NCI-H2107 treated with DMSO at 0.1 percent for 48 hours (cell line): Measurements from ENCODE around the gene THRAP3.

Source experiments
- DNase-seq: peaks from one replicate; lab custom pipeline; 2025; ENCODE audit not compliant: unreplicated experiment; lab: John Stamatoyannopoulos, UW

Gene THRAP3

DNA sequence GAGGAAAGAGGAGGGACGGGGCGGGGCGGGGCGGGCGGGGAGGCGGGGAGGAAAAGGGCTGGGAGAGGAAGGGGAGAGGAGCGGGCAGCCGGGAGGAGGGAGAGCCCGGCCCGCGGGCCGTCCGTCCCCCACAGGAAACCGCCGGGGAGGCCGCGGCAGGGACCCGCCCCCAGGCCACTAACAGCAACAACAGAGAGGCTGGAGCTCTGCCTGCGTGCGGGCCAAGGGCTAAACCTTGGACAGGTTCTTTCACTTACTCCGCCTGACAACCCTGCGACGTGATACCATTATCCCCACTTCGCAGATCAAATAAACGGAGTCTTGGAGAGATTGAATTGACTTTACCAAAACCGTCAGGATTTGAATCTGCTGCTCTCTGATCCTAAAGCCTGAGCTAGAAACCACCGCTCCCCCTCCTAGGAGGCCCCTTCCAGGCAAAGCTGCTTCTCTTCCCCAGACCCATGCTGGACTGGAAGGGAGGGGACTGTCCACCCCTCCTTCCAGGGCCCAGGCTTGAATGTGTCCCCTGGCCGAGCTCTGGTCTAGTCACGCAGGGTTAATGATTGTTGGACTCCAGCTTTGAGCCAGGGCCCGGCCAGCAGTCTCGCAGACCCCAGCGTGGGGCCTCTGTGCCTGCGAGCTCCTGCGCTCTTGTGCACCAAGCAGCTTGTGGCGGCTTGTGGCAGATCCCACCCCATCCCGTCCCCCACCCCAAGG lies 99.6 kb downstream of the THRAP3 start, which contains the start of gene EVA1B:
Gene EVA1B, minus strand, starts transcription at position 10 of the 717 bp plus-strand sequence. CDS start 608 bp downstream, outside the sequence.
- no peak for DNase-seq

- no peak for DNase-seq
Observed at GRCh38 chr1:36324353-36324703, 100.1 kb downstream of the THRAP3 start.

DNA sequence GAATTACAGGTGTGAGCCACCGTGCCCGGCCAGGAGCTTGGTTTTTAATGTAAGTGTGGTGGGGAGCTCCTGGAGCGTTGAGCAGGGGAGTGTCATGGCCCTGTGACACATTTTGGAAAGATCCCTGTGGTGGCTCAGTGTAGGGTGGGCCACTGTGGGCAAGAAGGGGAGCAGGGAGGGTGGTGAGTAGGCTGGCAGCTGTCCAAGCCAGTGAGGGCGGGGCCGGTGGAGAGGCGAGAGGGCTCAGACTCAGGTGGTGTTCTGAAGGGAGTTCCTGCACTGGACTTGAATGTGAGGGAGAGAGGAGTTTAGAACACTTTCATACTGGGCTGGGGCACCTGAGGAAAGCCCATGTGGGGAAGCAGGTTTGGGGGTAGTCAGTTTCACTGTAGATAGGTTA lies 102.3 kb downstream of the THRAP3 start:
- no peak for DNase-seq

DNA sequence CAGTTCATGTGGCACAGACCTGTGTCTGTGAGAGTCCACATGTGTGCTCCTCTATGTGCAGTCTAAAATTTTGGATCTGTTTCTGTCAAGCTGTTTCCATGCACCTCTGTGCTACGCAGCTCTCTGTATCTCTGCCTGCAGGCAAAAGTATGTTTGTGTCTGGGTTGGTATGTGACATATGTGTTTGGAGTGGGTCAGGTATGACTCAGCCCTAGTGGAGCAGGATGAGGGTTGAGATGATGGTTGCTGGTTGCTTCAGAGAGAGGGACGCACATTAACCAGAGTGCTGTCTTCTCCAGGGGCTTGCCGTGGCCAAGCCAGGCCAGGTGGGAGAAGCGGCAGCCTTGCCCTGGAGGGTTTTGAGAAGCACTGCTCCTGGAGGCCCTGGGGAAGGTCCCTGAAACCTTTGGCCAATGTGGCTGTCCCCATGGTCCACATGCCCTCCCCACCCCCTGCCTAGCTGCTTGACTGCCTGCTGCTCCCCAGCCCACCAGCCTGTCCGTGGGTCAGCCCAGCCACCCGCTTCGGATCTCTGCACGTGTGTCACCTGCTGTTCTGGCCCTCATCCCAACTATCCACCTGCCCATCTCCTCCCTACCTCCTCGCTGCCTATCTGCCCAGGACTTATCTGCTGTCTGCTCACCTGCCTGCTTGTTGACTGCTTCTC lies 103.3 kb downstream of the THRAP3 start:
- DNase-seq = no peak

GRCh38 chr1:36328088-36328480 lies 103.8 kb downstream of the THRAP3 start:
- DNase-seq = no peak

- no peak for DNase-seq
Observed at GRCh38 chr1:36328713-36329112, 104.5 kb downstream of the THRAP3 start.

DNA sequence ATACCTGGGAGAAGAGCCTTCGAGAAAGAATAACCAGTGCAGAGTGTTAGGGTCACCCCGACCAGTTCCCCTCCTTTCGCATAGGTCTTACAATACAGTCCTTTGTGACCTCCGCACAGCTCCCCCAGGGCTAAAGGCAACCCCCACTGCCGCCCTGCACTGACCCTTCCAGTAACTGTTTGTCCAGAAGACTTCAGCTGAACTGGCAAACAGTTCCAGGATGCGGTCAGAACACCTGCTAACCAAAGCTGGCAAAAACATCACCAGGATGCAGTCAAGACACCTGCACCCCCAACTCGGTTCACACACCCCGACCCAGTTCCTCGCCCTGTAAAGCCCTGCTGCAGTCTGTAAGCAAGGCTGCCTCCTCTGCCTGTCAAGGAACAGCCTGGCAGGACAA lies 105.6 kb downstream of the THRAP3 start:
- DNase-seq = no peak

DNA sequence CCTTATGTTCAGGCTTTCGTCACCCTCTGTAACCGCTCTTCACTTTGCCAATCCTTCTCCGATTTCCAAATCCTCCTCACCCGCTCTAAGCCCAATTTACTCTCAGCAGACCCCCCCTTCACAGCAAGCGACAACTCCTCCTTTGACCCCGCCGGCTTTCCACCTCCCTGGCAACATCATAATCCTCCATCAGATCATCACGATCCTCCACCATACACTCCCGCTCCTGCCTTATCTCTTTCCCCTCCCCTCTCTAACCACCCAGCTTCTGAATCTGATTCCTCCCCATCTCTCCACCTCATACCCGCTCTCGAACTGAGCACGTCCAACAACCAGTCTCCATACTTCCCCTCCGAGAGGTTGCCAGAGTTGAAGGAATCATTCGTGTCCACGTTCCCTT lies 106.7 kb downstream of the THRAP3 start:
- DNase-seq = no peak

GRCh38 chr1:36337830-36338229 lies 113.6 kb downstream of the THRAP3 start:
- no peak for DNase-seq

- DNase-seq = no peak
Observed at GRCh38 chr1:36339215-36339614, 115.0 kb downstream of the THRAP3 start.

- no peak for DNase-seq
Observed at GRCh38 chr1:36339615-36340014, 115.4 kb downstream of the THRAP3 start.

DNA sequence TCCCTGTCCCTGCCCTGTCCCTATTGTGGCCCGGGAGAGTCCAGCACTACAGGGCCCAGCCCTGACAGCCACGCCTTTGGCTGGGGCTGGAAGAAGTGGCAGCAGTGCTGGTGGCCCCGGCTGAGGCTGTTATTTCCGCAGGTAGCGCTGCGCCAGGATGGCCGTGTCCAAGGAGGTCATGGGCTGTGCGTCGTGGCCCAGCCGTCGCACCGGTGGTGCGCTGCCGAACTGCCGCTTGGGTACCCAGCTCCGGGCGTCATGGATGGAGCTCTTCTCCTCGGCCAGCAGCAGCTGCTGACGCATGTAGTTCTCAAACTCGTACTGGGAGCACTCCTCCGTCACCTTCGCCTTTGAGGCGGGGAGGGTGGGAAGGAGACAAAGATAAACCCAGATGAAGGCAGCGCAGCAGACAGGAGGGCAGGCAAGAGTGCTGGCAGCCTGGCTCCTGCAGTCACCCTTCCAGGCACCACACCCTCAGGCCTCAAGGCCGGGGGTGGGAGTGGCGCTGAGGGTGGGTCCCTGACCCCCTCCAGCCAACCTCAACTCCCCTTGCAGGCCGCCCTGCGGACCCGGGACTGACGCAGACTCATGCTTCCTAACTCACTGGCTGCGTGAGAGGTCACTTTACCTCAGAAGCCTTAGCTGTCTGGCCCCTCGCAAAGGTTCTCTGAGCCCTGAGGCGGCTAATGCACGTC lies 117.5 kb downstream of the THRAP3 start:
- no peak for DNase-seq

- peak; percentile 20 for DNase-seq
Observed at GRCh38 chr1:36342426-36343185, 118.4 kb downstream of the THRAP3 start.

GRCh38 chr1:36343651-36344394 lies 119.6 kb downstream of the THRAP3 start:
- no peak for DNase-seq

- DNase-seq = no peak
Observed at GRCh38 chr1:36344395-36344680, 120.1 kb downstream of the THRAP3 start.

DNA sequence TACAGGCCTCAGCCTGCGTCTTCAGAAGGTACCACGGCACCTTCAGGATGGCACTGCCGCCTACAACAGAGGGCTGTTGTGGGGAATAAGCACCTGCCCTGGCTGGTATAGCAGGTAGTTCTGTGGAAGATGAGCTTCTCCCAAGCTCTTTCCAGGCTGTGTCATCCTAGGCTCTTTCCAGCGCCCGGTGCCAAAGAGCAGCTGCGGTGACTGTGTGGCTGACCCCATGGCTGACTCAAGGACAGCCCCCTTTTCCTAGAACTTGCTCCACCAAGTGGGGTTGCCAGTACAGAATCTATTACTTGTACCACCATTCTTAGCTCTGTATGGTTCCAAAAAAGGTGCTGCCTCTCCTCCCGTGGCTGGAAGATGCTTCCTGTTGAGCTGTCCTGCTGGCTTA lies 121.1 kb downstream of the THRAP3 start:
- DNase-seq = no peak

- no peak for DNase-seq
Observed at GRCh38 chr1:36346741-36347370, 122.6 kb downstream of the THRAP3 start.

DNA sequence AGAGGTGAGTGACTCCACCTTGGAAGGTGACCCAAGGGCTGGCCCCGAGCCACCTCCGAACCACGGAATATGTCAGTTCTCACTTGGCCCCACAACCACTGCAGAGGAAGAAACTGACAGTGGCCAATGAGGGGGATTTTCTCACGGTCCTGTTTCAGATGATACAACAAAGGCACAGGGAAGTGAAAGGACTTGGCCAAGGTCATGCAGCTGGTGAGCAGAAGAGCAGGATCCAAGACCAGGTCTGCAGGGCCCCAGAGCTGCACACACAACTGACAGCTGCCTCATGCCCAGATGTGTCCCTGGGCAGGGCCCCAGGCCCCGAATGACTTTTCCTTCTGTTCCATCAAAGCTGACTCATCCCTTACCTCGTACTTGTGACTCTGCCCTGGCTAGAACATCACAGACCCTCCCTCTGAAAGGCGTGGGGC lies 125.0 kb downstream of the THRAP3 start:
- no peak for DNase-seq

GRCh38 chr1:36349839-36350238 lies 125.6 kb downstream of the THRAP3 start:
- DNase-seq = no peak

- no peak for DNase-seq
Observed at GRCh38 chr1:36350659-36351226, 126.5 kb downstream of the THRAP3 start.
